HG02885 (cell line): Measurements from ENCODE around the gene SLC6A6.
"Not testable (repeated sequence)": the region's sequence is repeated elsewhere in the genome, so short reads cannot be mapped to it uniquely, and the experiment has no call there.

Experiments
- ATAC-seq: cut with Tn5 transposase; IDR thresholded peaks from one replicate; pipeline ENCODE4 v1.9.1; 2021; ENCODE audit warnings: mild to moderate bottlenecking; ENCODE audit not compliant: unreplicated experiment, poor library complexity

Gene SLC6A6

DNA sequence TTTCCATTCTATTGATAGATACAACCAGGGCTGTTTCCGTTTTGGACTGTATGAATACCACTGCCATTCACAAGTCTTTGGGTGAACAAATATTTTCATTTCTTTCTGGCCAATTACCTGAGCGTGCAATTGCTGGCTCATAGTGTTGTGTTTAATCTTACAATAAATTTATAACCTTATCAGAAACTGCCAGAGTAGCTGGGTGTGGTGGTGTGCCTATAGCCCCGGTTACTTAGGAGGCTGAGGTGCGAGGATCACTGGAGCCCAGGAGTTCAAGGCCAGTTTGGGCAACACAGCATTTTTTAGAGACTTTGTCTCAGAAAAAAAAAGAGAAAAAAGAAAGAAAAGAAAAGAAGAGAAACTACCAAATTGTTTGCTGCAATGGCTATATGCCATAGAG, 5.4 kb upstream of the SLC6A6 start:
- no peak for ATAC-seq

DNA sequence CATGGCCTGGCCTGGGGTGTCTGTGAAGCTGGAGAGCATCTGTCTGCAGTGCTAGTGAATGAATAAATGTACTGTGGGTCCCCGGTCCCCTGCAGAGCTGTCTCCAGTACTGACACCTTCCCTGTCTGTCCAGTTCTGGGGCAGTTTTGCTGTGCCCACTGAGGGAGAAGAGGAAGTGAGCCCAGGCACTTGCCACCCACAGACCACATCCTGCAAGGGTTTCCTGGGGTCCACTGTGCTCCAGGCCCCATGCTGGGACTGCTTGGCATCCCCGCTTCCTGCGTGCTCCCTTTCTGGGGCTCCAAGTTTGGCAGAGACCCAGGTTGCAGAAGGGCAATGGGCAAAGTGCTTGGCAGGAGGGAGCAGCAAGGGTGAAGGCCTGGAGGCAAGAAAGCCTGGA, 4.9 kb upstream of the SLC6A6 start:
- ATAC-seq, result no peak

DNA sequence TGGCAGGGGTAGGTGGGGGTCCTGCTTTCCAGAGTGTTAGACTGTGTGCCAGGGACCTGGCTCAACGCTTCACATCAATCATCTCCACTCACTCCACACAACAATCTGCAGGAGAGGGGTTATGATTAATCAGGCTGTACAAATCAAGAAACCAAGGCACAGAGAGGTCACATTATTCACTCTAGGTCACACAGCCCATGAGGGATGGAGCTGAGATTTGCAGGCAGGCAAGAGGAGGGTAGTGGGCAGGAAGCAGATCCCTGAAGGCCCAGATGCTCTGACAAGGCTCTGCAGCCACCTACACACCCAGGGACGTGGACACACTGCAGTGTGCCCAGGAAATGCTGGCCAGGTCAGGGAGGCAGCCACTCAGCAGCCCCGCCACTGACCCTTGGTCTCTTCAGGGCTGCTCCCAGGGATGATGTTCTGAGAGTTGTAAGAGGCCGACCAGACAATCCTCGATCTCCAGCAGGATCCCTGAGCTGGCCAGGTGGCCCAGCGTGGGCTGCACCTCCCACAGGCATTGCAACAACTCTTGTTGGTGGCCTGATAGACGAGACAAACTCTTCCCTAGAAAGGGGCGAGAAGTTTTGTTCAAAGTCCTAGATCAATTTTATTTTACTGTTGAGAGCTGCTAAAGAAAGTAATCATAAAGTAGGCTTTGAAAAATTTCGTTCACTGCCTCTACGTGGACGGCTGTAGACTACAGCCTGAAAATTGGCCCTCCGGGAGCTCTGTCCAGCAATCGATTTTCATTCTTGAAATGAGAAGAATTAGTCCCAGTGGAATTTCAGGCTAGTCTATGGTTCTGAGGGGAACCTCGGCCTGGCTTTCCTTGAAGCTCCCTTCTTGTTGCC, 4.2 kb upstream of the SLC6A6 start:
- no peak for ATAC-seq

DNA sequence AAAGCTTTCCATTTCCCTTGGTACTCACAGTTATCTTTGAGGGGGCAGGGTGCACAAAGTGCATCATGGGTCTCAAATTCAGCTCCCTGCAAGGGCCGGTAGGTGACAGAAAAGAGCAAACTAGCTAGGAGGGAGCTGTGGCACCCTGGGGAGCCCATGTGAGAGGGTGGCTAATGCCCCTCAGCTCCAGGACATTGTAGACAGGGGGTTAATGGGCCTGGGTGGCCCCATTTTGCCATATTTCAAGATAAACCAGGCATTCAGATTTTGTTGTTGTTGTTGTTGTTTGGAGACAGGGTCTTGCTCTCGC, 3.7 kb upstream of the SLC6A6 start:
- no peak for ATAC-seq

DNA sequence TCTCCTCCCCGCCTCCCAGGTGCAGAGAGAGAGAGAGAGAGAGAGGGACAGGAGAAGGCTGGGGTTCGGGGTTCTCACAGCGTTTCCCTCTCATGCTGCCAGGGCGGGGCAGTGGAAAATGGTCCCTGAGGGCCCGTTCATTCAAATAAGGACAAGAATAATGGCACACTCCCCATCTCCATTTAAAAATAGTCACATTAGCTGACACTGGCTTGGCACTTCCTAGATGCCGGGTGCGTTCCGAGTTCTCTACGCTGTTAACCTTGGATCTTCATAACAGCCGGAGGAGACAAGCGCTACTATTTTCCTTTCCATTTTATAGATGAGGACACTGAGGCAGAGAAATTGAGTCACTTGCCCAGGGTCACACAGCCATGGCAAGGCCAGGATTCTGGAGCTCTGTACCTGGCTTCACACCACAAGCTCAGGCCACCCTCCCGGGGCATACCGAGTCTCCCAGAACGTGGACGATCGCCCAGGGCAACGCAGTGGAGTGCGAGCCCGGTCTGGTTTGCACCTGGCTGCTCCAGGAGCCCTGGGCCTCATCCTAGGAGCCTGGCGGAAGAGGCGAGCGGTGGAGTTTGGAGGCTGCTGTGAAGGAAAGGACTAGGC, 608 bp upstream of the SLC6A6 start:
- no peak for ATAC-seq

DNA sequence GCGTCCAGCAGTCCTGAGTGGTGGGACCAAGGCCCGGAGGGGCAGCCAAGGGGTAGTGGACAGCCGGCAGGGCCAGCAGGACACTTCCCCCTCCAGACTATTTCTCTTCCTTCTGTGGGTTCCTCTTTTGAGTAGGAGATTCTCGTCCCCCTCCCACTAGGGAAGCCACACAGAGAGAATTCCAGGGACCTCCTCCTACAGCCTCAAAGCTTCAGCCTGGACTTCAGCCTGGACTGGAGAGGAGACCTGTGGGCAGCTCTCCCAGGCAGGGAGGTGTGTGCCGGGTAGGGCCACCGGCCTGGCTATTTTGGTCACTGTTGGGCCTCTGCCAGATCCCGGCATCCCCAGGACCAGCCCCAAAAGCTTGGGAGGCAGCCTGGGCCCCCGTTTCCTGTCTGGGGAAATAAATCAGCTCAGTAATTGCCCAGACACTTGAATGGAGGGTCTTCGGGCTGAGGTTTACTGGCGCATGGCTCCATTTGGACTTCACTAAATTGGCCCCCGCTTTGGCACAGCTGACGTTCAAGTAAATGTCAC, 1.3 kb downstream of the SLC6A6 start:
- no peak for ATAC-seq

DNA sequence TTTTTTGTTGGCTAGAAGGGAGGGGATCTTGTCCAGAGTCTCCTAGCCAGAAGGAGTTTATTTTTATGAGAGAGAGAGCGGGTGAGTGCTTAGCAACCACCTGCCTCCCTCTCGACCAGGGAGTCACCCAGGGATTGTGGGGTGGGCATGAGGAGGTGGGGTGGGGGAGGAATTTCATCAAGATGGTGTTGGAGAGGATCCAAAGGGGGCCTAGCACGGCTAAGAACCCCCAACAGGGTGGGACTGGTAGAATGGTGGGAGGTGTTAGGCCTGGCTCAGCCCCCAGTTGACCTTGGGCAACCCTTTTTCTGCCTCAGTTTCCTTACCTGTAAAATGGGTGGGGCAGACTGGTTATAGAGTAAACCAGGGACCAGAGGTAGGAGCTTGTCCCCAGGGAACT, 1.8 kb downstream of the SLC6A6 start:
- no peak for ATAC-seq

DNA sequence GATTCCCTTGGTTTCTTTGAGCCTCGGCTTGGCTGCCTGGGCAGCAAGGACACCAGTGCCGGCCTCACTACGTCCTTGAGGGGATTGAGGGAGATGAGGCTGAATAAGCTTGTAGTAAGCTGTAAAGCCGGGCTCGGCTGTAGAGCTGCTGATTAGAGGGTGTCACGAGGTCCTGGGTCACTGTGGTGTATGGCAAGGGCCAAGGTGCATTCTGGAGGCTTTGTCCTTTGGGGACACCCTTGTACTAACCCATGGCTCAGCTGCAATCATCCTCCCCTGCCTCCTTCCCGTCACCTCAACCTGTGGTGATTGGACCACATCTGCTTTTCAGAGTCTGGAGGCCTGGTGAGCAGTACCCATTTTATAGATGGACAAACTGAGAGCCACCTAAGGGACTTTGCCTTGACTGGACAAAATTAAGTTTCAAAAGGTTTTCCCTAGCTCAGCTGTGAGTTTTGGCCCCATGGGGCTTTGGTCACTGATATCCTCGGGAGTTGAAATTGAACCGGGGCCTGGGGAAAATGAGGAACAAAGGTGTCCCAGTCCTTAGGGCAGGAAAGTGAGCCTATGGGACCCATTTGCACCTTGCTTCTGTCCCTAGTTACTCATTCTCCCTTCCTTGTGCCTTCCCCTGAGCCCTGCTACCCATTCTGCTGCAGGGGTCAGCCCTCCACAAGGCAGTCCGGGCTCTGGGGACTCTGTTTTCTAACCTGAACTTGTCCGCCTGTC, 2.4 kb downstream of the SLC6A6 start:
- no peak for ATAC-seq

DNA sequence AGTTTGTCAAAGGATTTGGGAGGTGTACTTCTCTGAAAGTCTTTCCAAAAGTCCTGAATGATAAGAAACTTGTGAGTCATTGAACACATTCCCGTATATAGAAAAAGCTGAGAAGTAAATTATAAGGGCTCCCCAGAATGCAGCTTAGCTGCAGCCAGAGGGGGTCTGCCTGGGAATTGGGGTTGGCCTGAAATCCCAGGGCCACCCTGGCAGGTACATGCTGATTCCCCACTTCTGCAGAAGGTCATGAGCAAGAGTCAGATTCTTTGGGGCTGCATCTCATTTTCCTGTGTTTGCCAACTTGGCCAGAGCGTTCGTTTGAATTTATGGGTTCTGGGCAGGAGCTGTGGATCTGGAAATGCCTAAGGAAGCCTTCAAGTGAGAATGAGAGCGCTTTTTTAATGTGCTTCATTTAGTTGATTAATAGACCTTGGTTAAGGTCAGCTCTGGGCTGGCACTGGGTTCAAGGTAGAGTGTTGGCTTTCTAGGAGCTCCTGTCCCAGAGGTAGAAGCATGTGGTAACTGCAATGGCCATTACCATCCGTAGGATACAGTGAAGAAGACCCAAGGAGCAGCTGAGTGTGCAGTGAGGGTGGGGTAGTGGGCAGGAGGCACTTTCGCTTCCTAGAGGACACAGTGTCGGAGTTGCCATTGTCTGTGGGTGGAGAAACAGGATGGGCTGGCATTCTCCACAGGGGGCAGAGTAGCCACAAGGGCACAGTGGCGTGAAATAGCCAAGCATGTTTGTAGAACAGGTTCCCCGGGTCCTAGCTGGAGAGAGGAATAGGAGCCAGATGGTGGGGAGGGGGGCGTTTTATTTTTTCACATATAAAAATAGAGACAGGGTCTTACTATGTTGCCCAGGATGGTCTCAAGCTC, 3.2 kb downstream of the SLC6A6 start:
- no peak for ATAC-seq

DNA sequence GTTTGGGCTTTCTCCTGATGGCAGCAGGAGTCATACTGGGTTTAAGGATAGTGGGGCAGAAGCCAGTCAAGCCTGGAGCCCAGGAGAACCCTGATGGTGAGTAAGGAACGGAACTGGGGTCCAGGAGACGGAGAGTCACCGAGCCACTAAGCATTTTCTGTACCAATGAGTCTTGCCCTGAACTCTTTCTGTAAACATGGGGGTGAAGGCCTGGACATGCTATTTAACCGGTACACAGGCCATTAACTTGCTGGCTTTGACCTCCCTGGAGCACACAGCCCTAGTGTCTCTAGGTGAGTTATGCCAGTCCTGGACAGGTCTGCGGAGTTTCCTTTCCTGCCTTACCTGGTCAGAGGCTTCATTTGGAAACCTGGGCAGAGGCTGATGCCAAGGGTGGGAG, 3.9 kb downstream of the SLC6A6 start:
- ATAC-seq, result no peak

DNA sequence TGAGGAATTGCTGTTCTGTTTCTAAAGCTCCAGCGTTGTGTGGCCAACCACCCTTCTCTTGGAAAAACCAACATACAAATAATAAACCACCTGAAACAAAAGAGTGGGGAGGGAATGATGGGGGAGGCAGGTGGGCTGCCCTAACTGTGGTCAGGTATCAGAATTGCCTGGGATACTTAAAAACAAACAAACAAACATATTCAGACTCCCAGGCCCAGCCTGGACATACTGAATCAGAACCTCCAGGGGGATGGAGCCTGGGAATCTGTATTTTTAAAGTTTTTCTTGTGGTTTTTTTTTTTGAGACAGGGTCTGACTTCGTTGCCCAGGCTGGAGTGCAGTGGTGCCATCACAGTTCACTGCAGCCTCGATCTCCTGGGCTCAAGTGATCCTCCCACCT, 4.4 kb downstream of the SLC6A6 start:
- ATAC-seq, result no peak

DNA sequence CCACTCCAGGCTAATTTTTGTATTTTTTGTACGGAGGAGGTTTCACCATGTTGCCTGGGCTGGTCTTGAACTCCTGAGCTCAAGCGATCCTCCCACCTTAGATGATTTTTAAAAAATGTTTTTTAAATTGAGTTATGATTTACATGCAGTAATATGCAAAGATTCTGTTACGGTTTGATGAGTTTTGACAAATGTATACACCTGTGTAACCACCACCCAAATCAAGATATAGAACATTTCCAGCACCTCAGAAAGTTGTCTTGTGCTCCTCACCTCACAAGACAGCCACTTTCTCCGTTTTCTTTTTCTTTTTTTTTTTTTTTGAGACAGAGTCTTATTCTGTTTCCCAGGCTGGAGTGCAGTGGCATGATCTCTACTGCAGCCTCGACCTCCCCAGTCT, 4.8 kb downstream of the SLC6A6 start:
- no peak for ATAC-seq

DNA sequence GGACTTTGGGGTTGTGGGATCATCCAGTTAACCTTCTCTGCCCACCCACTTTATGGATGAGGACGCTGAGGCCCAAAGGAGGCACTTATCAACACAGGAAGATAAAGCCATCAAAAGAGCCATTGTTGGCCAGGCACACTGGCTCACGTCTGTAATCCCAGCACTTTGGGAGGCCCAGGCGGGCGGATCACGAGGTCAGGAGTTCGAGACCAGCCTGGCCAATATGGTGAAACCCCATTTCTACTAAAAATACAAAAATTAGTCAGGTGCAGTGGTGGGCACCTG, 7.3 kb downstream of the SLC6A6 start:
- ATAC-seq, result not testable (repeated sequence)

DNA sequence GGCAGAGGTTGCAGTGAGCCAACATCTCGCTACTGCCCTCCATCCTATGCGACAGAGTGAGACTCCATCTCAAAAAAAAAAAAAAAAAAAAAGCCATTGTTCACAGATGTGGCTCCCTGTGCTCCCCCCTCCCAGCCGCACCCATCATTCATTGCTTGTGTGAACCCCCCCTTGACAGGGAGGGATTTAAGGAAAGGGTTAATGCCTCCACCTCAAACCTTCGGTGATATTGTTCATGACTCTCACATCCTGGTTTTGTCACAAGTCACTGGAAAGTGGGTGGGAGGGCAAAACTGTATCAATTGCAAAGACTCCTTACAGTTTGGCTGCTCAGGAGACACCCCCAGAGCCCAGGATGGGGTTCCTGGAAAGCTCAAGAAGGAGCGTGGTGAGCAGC, 7.7 kb downstream of the SLC6A6 start:
- no peak for ATAC-seq

DNA sequence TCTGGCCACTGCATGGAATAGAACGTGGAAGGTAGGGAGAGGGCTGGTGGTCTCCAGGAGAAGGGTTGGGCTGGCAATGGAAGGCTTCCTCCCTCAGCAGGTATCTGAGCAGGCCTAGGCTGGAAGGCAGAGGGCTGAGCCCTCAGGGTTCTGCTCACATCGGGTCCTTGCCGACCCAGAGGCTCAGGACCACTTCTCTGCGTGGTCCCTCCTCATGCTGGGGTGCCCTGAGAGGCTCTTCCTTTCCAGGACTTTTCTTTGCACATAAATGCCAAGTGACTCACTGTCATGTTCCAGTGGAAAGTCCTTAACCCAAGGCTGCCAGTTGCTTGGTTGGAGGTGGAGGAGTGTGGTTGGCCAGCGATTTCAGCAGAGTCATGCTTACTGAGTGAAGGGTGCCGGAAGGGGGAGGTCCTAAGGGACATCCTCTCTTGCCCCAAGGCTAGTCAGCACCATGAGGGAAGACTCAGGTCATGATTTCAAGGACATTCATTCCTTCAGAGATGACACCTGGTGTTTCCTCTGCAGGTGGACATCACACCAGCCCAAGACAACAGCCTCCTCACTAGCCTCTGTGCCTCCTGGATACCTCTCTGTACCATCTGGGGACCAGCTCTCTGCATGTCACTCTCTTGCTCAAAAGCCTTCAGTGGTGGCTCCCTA, 8.2 kb downstream of the SLC6A6 start:
- no peak for ATAC-seq

DNA sequence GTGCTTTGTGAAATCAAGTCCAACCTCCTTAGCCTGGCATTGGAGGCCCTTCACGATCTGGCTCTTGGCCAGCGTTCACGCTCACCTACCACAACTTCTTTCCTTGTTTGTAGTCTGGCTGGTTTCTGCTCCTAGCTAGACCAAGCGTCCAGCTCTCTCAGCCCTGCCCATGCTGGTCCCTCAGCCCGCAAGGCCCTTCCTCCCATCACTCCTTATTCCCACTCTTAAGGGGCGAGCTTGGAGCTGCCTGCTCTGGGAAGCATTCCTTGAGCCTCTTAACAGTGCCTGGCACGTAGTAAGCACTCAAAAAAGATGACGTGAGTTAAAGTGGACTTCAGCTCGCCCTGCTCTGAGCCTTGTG, 8.7 kb downstream of the SLC6A6 start:
- ATAC-seq, result no peak

DNA sequence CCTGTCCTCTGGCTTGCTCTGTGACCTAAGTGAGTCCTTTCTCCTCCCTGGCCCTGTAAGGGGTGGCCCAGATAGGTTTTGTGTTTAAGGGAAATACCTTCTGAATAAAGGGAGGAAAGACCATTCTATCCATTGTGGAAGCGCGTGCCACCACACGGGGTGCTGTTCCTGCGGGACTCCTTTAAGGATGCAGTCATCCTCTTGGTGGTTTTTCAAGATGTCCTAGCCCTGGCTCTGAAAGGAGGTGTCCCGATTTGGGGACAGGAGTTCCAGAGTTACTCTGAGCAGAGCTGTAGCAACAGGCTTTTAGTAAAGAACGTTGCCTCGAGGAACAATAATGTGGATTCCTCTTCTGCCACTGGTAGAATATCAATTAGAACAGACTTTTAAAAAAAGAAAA, 9.6 kb downstream of the SLC6A6 start:
- no peak for ATAC-seq

DNA sequence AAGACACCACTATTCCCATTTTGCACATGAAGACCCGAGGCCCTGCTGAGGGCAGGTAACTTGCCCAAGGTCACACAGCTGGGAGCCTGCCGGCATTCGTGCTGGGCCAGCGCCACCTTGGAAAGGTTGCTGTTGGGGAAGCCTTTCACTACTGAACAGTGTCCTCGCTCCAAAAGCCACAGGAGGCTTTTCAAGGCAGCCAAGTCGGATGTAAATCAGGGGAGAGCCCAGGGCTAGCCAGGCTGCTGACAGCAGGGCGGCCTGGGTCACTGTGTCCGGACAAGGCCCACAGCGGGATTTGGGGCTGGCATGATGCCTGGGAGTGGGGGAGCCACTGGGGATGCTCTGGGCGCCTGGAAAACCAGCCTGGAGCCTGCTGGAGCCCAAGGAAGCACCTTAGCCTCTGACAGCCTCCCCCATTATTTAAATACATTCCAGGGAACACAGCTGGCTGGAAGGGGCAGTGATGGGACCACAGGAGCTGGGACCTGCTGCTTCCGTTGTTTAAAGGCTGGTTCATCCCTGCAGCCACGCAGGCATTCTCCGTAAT, 10.5 kb downstream of the SLC6A6 start:
- no peak for ATAC-seq

DNA sequence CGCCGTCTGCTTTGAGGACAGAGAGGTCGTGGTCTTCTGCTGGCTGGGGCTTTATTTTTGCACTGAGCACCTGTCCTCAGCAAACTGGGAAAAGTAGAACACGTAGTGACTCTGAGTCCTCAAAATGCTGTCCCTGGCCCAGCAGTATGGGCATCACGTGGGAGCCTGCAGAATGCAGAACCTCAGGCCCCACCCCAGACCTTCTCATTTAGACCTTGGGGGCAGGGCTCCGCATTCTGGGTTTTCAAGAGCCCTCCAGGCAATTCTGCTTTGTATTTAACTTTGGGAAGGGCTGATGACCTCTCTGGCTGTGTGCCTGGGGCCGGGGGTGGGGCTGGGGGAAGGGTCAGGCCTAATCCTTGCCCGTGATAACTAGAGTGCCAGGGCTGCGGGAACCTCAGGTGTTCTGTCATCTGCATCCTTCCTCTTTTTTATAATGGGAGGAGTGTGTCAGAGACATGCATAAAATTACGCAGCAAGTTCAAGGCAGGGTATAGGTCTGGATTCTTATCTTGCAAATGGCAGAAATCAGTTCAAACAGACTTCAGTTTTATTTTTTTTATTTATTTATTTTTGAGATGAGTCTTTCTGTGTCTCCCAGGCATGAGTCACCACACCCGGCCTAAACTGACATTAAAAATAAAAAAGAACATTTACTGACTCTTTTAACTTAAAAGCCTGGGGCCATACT, 11.1 kb downstream of the SLC6A6 start:
- no peak for ATAC-seq
